Measurements from ENCODE around the gene CHST8. TPM values are rescaled to one million over a fixed set of nuclear protein-coding genes. Genes with fewer than 3 reads are reported as not detected.

The CHST8 gene
- polyA plus RNA-seq, 1 of the 3 experiments (the other 2 are of a cell fraction), result 0.05 TPM

- H3K4me1 ChIP-seq (ENCODE audit: control insufficient read depth in 1 of 2, insufficient read depth in 2 of 2, low read depth in 1 of 2, low read length in 1 of 2), result no peaks in the 10 kb centered on the region
- H3K9ac ChIP-seq, result no peak overlapping the region
- no peak for DNase-seq
- H3K9me3 ChIP-seq, result no peaks in the 10 kb centered on the region
- no peak overlapping the region for H3K4me2 ChIP-seq
- no peaks in the 10 kb centered on the region for H3K27me3 ChIP-seq (ENCODE audit: insufficient read depth)
- no peaks in the 10 kb centered on the region for H3F3A ChIP-seq (replicated peaks; ENCODE audit: insufficient read depth)
- ChIA-PET CTCF (interaction anchor here (1.1 to 1.8 kb wide), 2 partner anchors 171 to 176 kb away, joined by 4 to 7 read pairs; no protein-coding TSS in a partner anchor), POLR2A (no interaction called here)
- WGBS (ENCODE audit: low lambda C conversion rate), result 37% methylated on average over 2 of the region's 2 CpGs
- TF ChIP-seq RAD21 (IDR thresholded peaks at IDR 0.05; ENCODE audit: low read length) (no peak), NRF1 (IDR thresholded peaks at IDR 0.05; ENCODE audit: low read depth, low read length) (no peak), ELF1 (IDR thresholded peaks at IDR 0.05) (no peak), RCOR1 (IDR thresholded peaks at IDR 0.05; ENCODE audit: low read length) (no peak), PBX3 (IDR thresholded peaks at IDR 0.05) (no peak), FOXJ3 (CRISPR knock-in tag; IDR thresholded peaks at IDR 0.05) (no peak), USF1 (IDR thresholded peaks at IDR 0.05; ENCODE audit: borderline replicate concordance, low read depth) (no peak), REST (IDR thresholded peaks at IDR 0.05; ENCODE audit: low read depth, low read length) (no peak), RFX5 (IDR thresholded peaks at IDR 0.05; ENCODE audit: low read length) (no peak), MXI1 (IDR thresholded peaks at IDR 0.05; ENCODE audit: low read depth, low read length) (no peak), ZBTB33 (IDR thresholded peaks at IDR 0.05; ENCODE audit: borderline replicate concordance, low read depth) (no peak), POLR2AphosphoS5 (IDR thresholded peaks at IDR 0.05; ENCODE audit: low read depth, low read length) (no peak)
- no peaks in the 10 kb centered on the region for H3K79me2 ChIP-seq (ENCODE audit: insufficient read depth)
- H3K27ac ChIP-seq (ENCODE audit: low read depth in 2 of 2, low read length in 1 of 2), result no peak overlapping the region
- no peaks in the 10 kb centered on the region for H4K20me1 ChIP-seq (ENCODE audit: insufficient read depth)
- no peak overlapping the region for H3K4me3 ChIP-seq (ENCODE audit: low read depth in 2 of 2, low read length in 1 of 2)
- no peak overlapping the region for H2AFZ ChIP-seq (ENCODE audit: low read depth)
- no peaks in the 10 kb centered on the region for H3K36me3 ChIP-seq (replicated peaks in 1 of 2; ENCODE audit: control insufficient read depth in 1 of 2, insufficient read depth in 2 of 2, low read length in 1 of 2)
- H3K9me2 ChIP-seq, result no peaks in the 10 kb centered on the region
Observed at GRCh38 chr19:33601583-33601982, 20.2 kb upstream of the CHST8 start.

Measured in SK-N-SH (cell line).